Medulla oblongata (tissue), 1 donor: Measurements from ENCODE around the gene APLN.

Source experiments
- DNase-seq: peaks from one replicate; pipeline ENCODE4 v3.0.0-alpha.2; 2015; ENCODE audit errors: extremely low spot score

Gene APLN

DNA sequence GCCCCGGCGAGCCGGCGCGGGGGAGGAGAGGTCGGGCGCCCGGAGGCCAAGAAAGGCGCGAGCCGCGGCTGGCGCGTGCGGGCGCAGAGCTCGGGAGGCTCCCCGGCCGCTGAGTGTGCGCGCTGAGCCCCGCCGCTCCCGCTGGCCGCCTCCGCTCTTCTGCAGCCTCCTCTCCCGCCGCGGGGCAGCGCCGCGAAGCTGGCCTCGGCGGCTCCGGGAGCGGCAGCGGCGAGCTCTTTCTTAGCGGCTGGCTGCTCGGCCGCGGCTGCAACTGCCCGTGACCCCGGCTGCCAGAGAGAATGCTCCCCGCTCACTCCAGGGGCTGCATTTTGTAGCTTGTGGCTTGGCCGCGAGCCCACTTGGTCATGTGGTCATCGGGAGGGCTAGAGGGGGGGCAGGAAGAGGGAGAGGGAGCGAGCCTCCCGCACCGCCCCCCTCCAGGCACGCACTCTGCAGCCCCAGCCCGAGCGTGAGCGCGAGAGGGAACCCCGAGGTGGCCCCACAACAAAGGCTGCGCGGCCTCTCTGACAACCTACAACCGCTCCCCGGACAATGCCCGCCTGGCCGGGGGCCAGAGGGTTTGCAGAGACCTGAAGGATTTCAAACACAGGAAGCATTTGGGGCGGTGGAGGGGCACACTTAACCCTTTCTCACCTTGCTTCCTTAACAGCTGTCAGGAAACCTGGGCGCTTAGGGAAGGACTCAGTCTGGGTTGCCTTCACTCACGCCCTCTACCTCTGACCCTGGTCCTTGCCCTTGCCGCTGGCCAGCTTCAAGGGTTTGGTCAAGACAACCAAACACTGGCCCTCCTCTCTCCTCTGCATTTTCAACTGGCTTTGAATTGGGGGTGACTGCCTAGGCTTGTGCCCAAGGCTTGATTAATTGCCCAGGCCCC, at the start of gene APLN:
Gene APLN, minus strand, starts transcription at position 305 of the 895 bp plus-strand sequence. CDS start 326 bp downstream, outside the sequence.
- peak; percentile 65 for DNase-seq

- DNase-seq: no peak
Observed at GRCh38 chrX:129704491-129704890, 49.7 kb upstream of the APLN start.

- peak; percentile 49 for DNase-seq
Observed at GRCh38 chrX:129701624-129702069, 46.9 kb upstream of the APLN start.

- DNase-seq: no peak
Observed at GRCh38 chrX:129700536-129700935, 45.8 kb upstream of the APLN start.

GRCh38 chrX:129698150-129698549, 43.4 kb upstream of the APLN start:
- no peak for DNase-seq

- no peak for DNase-seq
Observed at GRCh38 chrX:129697204-129697829, 42.6 kb upstream of the APLN start.

DNA sequence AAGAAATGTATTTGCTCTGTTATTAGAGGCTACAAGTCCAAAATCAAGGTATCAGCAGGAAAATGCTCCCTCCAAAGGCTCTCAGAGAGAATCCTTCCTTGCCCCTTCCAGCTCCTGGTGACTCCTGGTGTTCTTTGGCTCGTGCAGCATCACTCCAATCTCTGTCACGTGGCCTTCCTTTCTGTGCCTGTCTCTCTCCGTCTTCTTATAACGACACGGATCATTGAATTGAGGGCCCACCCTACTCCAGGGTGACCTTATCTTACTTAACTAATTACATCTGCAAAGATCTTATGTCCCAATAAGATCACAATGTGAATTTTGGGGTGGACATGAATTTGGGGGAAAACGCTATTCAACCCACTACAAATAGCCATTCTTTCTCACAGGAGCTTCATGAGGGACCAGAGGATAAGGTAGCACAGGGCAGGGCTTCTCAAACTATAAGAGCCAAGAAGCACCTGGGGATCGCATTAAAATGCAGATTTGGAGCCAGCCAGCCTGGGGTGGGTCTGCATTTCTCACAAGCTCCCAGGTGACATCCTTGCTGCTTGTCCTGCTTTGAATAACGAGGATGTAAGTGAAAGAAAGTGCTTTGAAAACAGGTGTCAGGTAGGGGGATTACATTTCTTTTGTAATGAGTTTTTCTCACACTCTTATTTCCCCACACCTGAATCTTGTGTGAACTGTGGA, 41.9 kb upstream of the APLN start:
- DNase-seq: no peak

- DNase-seq: no peak
Observed at GRCh38 chrX:129695937-129696336, 41.2 kb upstream of the APLN start.

GRCh38 chrX:129695535-129695934, 40.8 kb upstream of the APLN start:
- no peak for DNase-seq

DNA sequence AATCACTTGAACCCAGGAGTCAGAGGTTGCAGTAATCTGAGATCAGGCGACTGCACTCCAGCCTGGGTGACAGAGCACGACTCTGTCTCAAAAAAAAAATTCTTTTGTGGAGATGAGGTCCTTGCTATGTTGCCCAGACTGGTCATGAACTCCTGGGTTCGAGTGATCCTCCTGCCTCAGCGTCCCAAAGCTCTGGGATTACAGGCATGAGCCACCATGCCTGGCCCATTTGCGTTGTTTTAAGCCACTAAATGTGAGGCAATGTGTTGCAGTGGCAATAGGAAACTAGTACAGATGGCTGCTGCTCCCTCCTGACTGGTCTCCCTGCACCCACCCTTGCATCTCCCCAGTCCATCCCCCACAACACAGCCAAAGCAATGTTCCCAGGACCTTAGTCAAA, 40.0 kb upstream of the APLN start:
- no peak for DNase-seq

DNA sequence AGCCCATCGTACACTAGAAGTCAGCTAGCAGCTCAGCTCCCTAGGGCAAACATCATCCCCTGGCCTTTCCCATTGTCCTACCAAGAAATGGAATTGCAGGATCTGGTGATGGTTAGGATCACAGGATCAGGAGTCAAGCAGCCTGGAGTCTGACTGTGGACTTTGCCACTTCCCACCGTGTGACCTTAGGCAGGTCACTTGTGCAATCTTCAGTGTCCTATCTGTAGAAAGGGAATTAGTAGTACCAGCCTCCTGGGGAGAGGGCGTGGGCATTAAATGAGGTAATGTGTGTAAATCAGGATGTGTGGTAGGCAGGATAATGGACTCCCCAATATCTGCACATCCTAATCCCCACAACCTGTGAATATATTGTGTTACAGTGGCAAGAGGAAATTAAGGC, 38.6 kb upstream of the APLN start:
- no peak for DNase-seq

DNA sequence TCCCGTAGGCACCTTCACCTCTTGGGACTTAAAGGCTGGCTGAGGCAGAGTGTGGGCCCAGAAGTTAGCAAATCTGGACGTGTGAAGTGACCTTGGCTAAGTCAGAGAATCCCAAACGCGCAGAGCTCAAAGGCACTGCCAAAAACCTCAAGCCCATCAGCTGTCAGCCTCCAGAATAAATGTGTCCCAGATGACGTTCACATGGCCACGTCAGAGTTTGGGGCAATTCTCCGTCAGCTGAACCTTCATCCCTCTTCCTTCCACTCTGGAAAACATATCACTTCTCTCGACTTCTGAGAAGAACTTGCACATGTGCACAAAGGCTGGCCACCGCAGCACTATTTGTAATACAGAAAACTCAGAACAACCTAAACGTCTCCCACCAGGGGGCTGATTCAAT, 35.7 kb upstream of the APLN start:
- DNase-seq: no peak

DNA sequence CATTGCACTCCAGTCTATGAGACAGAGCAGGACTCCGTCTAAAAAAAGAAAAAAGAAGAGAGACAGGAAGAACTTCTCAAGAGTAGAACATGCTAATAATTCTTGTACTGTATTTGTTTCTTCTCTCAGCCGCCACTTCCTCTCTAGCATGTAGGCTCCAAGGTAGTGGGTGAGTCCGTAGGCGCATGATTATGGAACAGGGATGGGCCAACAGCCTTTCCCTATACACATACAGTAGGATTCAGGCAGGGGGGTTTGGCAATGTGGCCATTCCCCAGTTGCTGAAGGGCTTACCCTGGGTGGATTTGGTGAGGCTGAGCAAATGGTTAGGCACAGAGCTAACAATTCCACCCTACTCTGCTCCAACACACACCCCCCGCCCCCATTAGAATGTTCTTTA, 35.0 kb upstream of the APLN start:
- no peak for DNase-seq

DNA sequence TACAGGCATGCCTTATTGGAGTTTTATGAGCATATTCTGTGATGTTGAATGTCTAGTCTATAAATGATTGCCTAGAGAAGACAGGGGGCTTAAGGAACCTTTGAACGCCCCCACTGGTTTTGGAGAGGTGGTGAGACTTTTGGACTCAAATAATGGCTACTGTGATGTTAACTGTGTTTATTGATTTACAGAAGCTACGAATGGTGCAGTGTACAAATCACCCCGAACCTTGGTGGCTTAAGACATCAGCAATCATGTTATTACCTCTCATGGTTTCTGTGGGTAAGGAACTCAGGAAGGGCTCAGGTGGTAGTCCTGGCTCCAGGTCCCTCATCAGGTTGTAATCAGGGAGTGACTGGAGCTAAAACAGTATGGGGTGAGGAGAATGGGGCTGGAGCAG, 33.3 kb upstream of the APLN start:
- DNase-seq: no peak

DNA sequence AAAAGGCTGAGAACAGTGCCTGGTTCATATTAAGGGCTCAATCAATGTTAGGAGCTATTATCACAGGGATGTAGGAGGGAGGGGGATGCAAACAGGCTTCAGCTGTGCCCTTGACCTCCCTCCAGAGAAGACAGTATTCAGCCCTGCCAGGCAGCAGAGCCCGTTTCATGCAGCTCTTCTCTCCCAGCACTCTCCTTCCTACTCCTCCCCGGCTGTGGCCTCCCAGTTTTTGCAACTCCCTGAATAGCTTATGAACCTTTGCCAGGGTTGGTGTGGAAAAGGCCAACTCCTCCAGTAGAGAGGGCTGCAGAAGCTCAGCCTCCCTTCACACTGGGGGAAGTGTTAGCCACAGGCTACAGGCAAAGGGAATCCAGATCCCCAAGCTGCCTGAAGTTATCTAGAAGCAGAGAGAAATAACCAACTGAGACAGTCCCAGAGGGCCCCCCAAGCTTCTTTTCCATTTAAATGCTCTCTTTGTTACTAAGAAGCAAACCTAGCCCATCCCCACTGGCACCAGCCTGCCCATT, 31.7 kb upstream of the APLN start:
- peak; percentile 37 for DNase-seq

DNA sequence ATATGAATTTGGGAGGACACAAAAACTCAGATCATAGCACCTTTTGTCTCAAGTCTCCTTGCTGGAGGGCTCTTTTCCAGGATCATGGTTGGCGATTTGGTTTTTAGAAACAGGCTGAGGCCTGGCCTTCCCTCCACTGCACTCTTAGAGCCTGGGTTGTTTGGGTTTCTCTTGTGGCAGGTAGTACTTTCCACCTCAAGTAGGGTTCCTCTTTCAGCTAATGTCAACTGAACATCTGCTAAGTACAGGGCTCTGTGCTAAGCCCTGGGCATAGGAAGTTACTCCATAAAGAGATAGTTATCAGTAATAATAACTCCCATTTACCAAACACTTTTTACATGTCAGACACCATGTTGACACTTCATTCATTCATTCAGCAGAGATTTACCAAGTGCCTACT, 28.2 kb upstream of the APLN start:
- DNase-seq: no peak

- no peak for DNase-seq
Observed at GRCh38 chrX:129679901-129680300, 25.1 kb upstream of the APLN start.

- peak; percentile 17 for DNase-seq
Observed at GRCh38 chrX:129678614-129679195, 23.9 kb upstream of the APLN start.

- DNase-seq: no peak
Observed at GRCh38 chrX:129667412-129667811, 12.7 kb upstream of the APLN start.

DNA sequence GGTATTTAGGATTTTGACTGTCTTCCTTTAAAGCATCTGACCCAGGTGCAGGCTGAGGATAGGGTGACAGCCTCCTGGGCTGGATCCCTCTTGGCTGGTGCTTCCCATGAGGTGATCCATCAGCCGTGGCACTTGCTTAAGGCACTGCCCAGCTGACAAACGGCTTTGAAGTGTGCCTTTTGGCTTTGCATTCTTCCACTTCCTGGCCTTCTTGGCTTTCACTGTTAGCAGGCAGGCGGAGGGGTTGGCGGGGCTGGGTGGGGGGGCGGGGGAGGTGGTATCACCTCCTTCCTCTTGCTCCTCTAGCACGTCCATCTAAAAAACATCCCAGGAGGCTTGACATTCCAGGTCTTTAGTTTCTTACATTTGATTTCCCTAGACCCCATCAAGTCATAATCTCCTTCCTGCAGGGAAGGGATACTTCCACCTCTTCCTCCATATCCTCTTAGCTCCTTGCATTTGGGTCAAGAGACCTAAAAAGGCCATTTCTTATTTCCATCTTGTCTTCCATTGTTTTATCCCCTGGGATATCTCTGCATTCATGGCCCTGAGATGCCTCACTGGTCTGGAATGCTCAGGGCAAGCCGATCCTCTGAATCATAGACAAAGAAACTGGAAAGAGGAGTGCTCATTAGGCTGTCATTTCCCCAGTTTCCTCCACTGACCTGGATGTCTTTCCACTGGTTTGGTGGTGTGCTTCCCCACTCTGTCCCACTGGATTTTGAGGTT, 11.3 kb upstream of the APLN start:
- DNase-seq: no peak

DNA sequence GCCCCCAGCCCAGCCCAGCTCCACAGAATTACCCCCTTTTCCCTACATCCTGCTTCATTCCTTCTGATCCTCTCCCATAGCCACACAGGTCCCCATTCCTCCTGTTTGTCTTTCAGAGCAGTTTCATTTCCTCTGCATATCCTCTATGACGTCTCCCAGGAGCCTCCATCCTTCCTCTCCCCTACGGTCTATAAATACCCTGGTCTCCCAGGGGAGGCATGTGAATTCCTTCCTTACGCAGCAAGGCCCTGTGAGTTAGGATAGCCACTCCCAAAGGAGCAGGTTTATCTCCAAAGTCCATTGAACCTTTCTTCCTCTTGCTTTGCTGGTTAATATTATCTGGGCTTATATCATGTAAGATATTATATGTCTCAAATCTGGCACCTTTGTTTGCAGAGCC, 8.4 kb upstream of the APLN start:
- no peak for DNase-seq
